B cell (primary cell): ENCODE results near the gene CAV1. TPM values are rescaled to one million over a fixed set of nuclear protein-coding genes. Genes with fewer than 3 reads are reported as not detected.

Experiments used
- ATAC-seq: fragments of 200-7000 bp; cut with Tn5 transposase; one replicate; pipeline ENCODE4 v1.10.0; 2021; ENCODE audit warnings: low read depth, mild to moderate bottlenecking, moderate number of reproducible peaks, moderate library complexity
- CTCF ChIA-PET: fragments of 350-600 bp; sonication (Branson Sonifier 250); formaldehyde crosslinking; loops from one replicate; lab custom pipeline; 2021; ENCODE audit warnings: antibody characterized with exemption, inconsistent platforms; lab: Charles Lee
- POLR2A ChIA-PET: fragments of 350-600 bp; sonication (Branson Sonifier 250); formaldehyde crosslinking; loops from one replicate; lab custom pipeline; 2021; ENCODE audit warnings: antibody characterized with exemption; lab: Charles Lee
- DNase-seq: peaks from one replicate; pipeline ENCODE4 v3.0.0; 2013
- H2AFZ ChIP-seq: 2 replicates; pipeline ENCODE4 v1.6.1; 2012; ENCODE audit warnings: mild to moderate bottlenecking, low read depth, low read length; ENCODE audit not compliant: insufficient read depth, poor library complexity, severe bottlenecking
- H3K27ac ChIP-seq, 2 donors: 1 replicate in 1 of 2; 2 replicates in 1 of 2; pipeline ENCODE4 v1.5.1; 2012 to 2013; ENCODE audit warnings: low read length in 2 of 2, mild to moderate bottlenecking in 2 of 2, moderate library complexity in 1 of 2
- H3K27me3 ChIP-seq, 4 experiments: fragments of 200-600 bp in 1 of 4; sonication (generic) in 1 of 4; replicated peaks in 1 of 4; 1 replicate in 2 of 4; 2 replicates in 2 of 4; pipeline versions ENCODE4 v1.6.1 to v1.7.0; 2013 to 2016; ENCODE audit warnings: low read length in 3 of 4, mild to moderate bottlenecking in 2 of 4, mixed read lengths in 1 of 4, moderate library complexity in 1 of 4; ENCODE audit not compliant: insufficient read depth in 4 of 4, control insufficient read depth in 3 of 4; ENCODE audit errors: control extremely low read depth in 1 of 4
- H3K36me3 ChIP-seq, 2 experiments: replicated peaks in 1 of 2; 1 replicate in 1 of 2; 2 replicates in 1 of 2; pipeline versions ENCODE4 v1.6.1 to v1.7.1; 2013; ENCODE audit warnings: low read length in 1 of 2; ENCODE audit not compliant: insufficient read depth in 2 of 2, control insufficient read depth in 1 of 2; ENCODE audit errors: control extremely low read depth in 1 of 2, extremely low read depth in 1 of 2
- H3K4me1 ChIP-seq, 2 donors: fragments of 200-600 bp in 1 of 2; sonication (generic) in 1 of 2; 1 replicate in 1 of 2; 2 replicates in 1 of 2; pipeline versions ENCODE4 v1.5.1 to v1.6.1; 2013 to 2017; ENCODE audit warnings: low read length in 2 of 2; ENCODE audit not compliant: control insufficient read depth in 2 of 2, insufficient read depth in 2 of 2
- H3K4me2 ChIP-seq: replicated peaks from 2 replicates; pipeline ENCODE3; 2012; ENCODE audit warnings: mild to moderate bottlenecking, low read depth, low read length; ENCODE audit not compliant: poor library complexity, severe bottlenecking
- H3K4me3 ChIP-seq, 5 experiments: fragments of 200-600 bp in 1 of 5; sonication (generic) in 1 of 5; 1 replicate in 3 of 5; 2 replicates in 2 of 5; pipeline versions ENCODE4 v1.5.1 to v1.7.0; 2011 to 2016; ENCODE audit warnings: low read length in 4 of 5, mild to moderate bottlenecking in 4 of 5, low read depth in 2 of 5, control low read depth in 1 of 5, moderate library complexity in 1 of 5; ENCODE audit not compliant: insufficient read depth in 1 of 5; ENCODE audit errors: control extremely low read depth in 1 of 5, extremely low read depth in 1 of 5
- H3K79me2 ChIP-seq: fragments of 200-600 bp; sonication (generic); one replicate; pipeline ENCODE4 v1.6.0; 2016; ENCODE audit warnings: low read length; ENCODE audit not compliant: control insufficient read depth, insufficient read depth
- H3K9ac ChIP-seq: fragments of 200-600 bp; sonication (generic); 2 replicates; pipeline ENCODE4 v1.6.1; 2017; ENCODE audit warnings: mild to moderate bottlenecking, low read length, moderate library complexity
- H3K9me3 ChIP-seq, 3 donors: one replicate each; pipeline versions ENCODE4 v1.6.1 to v1.7.1; 2013; ENCODE audit warnings: low read length in 2 of 3; ENCODE audit not compliant: control insufficient read depth in 2 of 3, insufficient read depth in 1 of 3; ENCODE audit errors: control extremely low read depth in 1 of 3
- H4K20me1 ChIP-seq: 2 replicates; pipeline ENCODE4 v1.6.0; 2012; ENCODE audit warnings: mild to moderate bottlenecking, low read length; ENCODE audit not compliant: insufficient read depth, control insufficient read depth, poor library complexity, severe bottlenecking
- H3K27ac Mint-ChIP-seq: one replicate; pipeline ENCODE4 v1.8.0; 2021; ENCODE audit warnings: mixed read lengths
- H3K27me3 Mint-ChIP-seq: one replicate; pipeline ENCODE4 v1.8.0; 2021; ENCODE audit warnings: mixed read lengths
- H3K4me1 Mint-ChIP-seq: one replicate; pipeline ENCODE4 v1.8.0; 2021; ENCODE audit warnings: mixed read lengths
- H3K4me3 Mint-ChIP-seq: one replicate; pipeline ENCODE4 v1.8.0; 2021; ENCODE audit warnings: mixed read lengths
- H3K9me3 Mint-ChIP-seq: one replicate; pipeline ENCODE4 v1.8.0; 2022; ENCODE audit warnings: mixed read lengths; ENCODE audit not compliant: insufficient read depth
- CTCF ChIP-seq: fragments of 200-600 bp; IDR thresholded peaks from one replicate; pipeline ENCODE4 v1.8.0; 2022; ENCODE audit warnings: antibody characterized with exemption, mild to moderate bottlenecking
- EZH2 ChIP-seq: IDR thresholded peaks from 2 replicates; pipeline ENCODE4 v1.6.1; 2012; ENCODE audit warnings: borderline replicate concordance, low read depth, mild to moderate bottlenecking, moderate library complexity, low read length; ENCODE audit not compliant: insufficient read depth, poor library complexity, severe bottlenecking
- WGBS: methylation state at CpG from one replicate; pipeline ENCODE4 v1.1.5; 2013; ENCODE audit warnings: missing lambda C conversion rate; ENCODE audit not compliant: insufficient coverage; 5-methylcytosine and 5-hydroxymethylcytosine counted together
- intact Hi-C: fragments of 100-400 bp; cut with micrococcal nuclease; formaldehyde crosslinking; loops from one replicate; pipeline ENCODE4 v1.10.0; 2022
- polyA plus RNA-seq: library from polyadenylated mRNA; depleted of rRNA; stranded (reverse); fragments of >200 nt; gene quantifications from 2 replicates; pipeline ENCODE4 v1.2.3, GENCODE V29; 2012
- total RNA-seq, 2 donors: library from RNA; stranded (reverse); fragments of 120-200 nt in 1 of 2; gene quantifications; 1 replicate in 1 of 2; 2 replicates in 1 of 2; pipeline versions ENCODE4 v1.2.3 to v1.2.4, GENCODE V29; 2013 to 2022

Gene CAV1
- total and polyA plus RNA-seq, 2 donors (not counting 1 experiment from before 2014, with no cell fraction given), result 0.95 to 1.9 TPM

GRCh38 chr7:116552602-116553001, 27.8 kb downstream of the CAV1 start:
- H3K9ac ChIP-seq, result no peak overlapping the region
- intact Hi-C loops, result no loop called here
- H3K27me3 ChIP-seq, result peaks cover 0 to 10% (median 2%) of the 10 kb centered on the region in 4 experiments
- Mint-ChIP-seq H3K9me3 (no peaks in the 10 kb centered on the region), H3K4me3 (no peak overlapping the region), H3K27ac (no peak overlapping the region), H3K27me3 (peaks cover 27% of the 10 kb centered on the region), H3K4me1 (peaks cover 6% of the 10 kb centered on the region)
- TF ChIP-seq CTCF, result no peak
- no peak for TF ChIP-seq EZH2
- H3K9me3 ChIP-seq, result no peaks in the 10 kb centered on the region
- H3K27ac ChIP-seq, result no peak overlapping the region
- no peaks in the 10 kb centered on the region for H3K36me3 ChIP-seq
- no peak overlapping the region for H3K4me2 ChIP-seq
- no peaks in the 10 kb centered on the region for H4K20me1 ChIP-seq
- ChIA-PET CTCF (interaction anchor here (2.0 kb wide), 1 partner anchor 26 kb away, joined by 8 read pairs; no protein-coding TSS in a partner anchor), POLR2A (no interaction called here)
- H3K79me2 ChIP-seq, result no peaks in the 10 kb centered on the region
- no peak overlapping the region for H3K4me3 ChIP-seq
- no CpG with 5 or more reads among the region's 1 CpG for WGBS
- H2AFZ ChIP-seq, result no peak overlapping the region
- ATAC-seq (no peak), DNase-seq (no peak)
- peaks cover 6 to 7% of the 10 kb centered on the region in 2 donors for H3K4me1 ChIP-seq

- H3K9me3 ChIP-seq, result no peaks in the 10 kb centered on the region
- no peaks in the 10 kb centered on the region for H3K36me3 ChIP-seq
- H2AFZ ChIP-seq, result no peak overlapping the region
- peaks cover 2% of the 10 kb centered on the region for H3K4me1 Mint-ChIP-seq
- peaks cover 4% of the 10 kb centered on the region in 2 donors for H3K4me1 ChIP-seq
- intact Hi-C loops, result no loop called here
- H3K4me2 ChIP-seq, result no peak overlapping the region
- ChIA-PET CTCF (interaction anchor here (0.8 kb wide), 1 partner anchor 373 kb away, joined by 3 read pairs; no protein-coding TSS in a partner anchor), POLR2A (no interaction called here)
- H3K79me2 ChIP-seq, result no peaks in the 10 kb centered on the region
- WGBS, result no CpG with 5 or more reads among the region's 3 CpGs
- no peak overlapping the region for H3K27ac ChIP-seq
- no peak overlapping the region for H3K27ac Mint-ChIP-seq
- no peak overlapping the region for H3K4me3 Mint-ChIP-seq
- peaks cover 0 to 14% (median 2%) of the 10 kb centered on the region in 4 experiments for H3K27me3 ChIP-seq
- no peaks in the 10 kb centered on the region for H4K20me1 ChIP-seq
- peaks cover 33% of the 10 kb centered on the region for H3K27me3 Mint-ChIP-seq
- ATAC-seq (no peak), DNase-seq (no peak)
- no peak overlapping the region for H3K4me3 ChIP-seq
- no peak overlapping the region for H3K9ac ChIP-seq
- no peaks in the 10 kb centered on the region for H3K9me3 Mint-ChIP-seq
- TF ChIP-seq EZH2, result no peak
- TF ChIP-seq CTCF, result no peak
Observed at GRCh38 chr7:116553168-116553964, 28.5 kb downstream of the CAV1 start.
